Left renal cortex interstitium (tissue), 4 donors: ENCODE measurements around the gene FOXP1. TPM values are rescaled to one million over a fixed set of nuclear protein-coding genes. Genes with fewer than 3 reads are reported as not detected.

Experiments used
- DNase-seq, 4 donors: peaks; one replicate each; pipeline ENCODE4 v3.0.0-alpha.2; 2013; ENCODE audit warnings: low read depth in 4 of 4, low spot score in 2 of 4, missing footprints in 1 of 4
- polyA plus RNA-seq, 4 donors: library from polyadenylated mRNA; unstranded; fragments of 120-200 nt; gene quantifications; one replicate each; pipeline ENCODE4 v1.2.1, GENCODE V29; 2013; ENCODE audit not compliant: insufficient read length in 4 of 4

FOXP1 gene
- polyA plus RNA-seq, 4 donors, result 31.2 to 45.8 (median 38.9) TPM

DNA sequence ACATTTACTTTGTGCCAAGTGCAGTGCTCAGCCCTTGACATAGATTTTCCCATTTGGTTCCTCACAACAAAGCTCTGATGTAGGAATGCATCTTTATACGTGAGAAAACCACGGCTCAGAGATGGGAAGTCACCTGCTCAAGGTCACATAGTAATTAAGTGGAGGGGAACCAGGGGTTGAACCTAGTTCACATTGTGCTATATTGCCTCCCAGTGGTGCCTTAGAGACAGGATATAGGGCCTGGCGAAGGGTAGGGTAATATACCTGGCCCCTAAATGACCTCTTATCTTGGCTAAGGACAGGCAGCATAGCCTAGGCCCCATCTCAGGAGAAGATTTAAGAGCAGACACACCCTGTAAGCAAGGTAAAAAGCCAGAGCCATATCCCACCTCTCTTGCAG, 71.5 kb downstream of the FOXP1 start:
- DNase-seq, result no peak

DNA sequence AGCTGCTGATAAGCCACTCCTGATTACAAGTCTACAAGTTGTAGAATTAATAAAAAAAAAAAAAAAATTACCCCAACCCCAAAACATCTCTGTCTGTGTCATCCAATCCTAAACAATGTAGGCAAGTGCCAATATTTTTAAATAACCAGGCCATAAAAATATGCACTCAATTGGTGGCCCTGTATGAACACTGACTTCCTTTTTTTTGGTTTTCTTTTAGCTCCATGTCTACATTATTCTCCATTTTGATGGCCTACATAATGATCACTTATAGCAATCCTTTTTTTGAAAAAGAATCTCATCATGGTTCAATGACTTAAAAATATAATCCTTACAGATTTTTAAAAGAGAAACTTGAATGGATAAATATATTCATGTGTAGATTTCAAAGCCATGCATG, 72.1 kb downstream of the FOXP1 start:
- DNase-seq, result no peak

DNA sequence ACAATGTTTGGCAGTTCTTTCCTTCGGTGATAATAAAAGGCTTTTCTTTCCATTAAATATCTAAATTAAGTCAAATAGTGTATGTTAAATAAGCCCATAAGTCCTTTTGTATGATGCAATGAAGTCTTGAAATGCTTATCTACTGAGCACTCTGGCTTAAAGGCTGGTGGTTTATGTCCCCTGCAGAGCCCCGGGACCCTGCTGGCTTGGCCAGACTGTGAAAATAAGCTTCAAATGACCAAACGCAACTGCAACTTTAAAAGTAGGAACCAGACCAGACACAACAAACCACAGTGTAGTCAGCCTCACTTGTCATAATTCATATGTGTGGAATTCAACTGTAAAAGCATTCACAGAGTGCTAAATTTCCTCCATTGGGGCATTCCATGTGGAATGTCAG, 72.5 kb downstream of the FOXP1 start:
- DNase-seq, result no peak

DNA sequence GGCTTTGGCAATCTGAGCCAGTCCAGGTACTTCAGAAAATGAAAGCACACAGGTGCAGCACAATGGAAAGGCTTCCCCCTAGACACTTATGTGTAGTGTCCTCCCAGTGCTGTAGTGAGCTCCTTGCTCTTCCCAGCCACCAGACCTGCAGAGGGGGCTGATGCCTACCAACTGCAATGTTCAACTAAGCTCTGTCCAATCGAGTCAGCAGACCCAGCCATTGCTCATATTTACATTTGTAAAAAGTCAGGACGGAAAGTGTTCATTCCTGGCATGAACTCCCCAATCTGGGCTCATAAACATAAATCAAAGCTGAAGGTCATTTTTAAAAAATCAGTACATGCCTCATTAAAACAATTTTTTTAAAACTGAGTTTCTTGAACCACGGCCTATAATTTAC, 73.0 kb downstream of the FOXP1 start:
- no peak for DNase-seq

DNA sequence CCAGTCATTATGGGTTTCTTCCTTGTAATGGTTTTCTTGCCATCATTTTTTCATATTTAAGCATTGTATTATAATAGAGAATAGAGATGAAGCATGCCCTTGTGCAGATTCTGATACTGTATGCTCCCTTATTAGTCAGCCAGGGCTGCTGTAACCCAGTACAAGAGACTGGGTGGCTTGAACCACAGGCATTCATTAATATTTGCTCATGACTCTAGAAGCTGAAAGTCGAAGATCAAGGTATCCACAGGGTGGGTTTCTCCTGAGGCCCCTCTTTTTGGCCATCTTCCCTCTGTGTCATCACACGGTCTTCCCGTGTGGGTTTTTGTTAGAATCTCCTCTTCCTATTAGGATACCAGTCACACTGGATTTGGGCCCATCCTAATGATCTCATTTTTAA, 74.5 kb downstream of the FOXP1 start:
- DNase-seq, result no peak

GRCh38 chr3:71505767-71506350, 77.7 kb downstream of the FOXP1 start:
- DNase-seq, result no peak

- DNase-seq, result no peak
Observed at GRCh38 chr3:71504250-71505036, 79.1 kb downstream of the FOXP1 start.

DNA sequence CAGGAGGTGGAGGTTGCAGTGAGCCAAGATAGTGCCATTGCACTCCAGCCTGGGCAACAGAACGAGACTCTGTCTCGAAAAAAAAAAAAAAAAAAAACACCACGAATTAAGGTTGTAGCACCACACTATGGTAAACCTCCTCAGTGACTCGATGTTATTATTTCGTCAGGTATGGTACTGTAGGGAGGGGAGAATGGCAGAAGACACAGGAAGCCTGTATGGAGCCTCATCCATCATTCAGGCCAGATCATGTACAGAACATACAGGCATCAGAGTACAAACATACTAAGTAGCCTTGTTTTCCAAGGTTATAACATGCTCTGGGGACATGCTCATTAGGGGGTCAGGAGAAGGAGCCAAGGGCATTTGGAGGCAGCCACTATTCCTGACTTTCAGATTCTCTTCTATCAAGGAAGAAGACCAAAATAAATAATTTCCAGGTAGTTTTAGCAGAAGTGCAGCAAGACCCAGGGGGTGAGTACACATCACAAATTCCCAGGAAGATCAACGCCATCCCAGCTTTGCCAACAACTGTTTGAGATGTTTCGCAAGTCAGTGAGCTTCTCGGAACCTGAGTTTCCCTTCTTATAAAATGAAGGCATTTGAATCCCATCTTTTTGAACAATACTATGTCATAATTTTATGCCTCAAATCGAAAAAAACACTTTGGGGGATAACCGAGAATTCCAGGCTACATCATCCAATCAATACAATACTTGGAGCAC, 79.8 kb downstream of the FOXP1 start:
- DNase-seq, result no peak

GRCh38 chr3:71502066-71502625, 81.4 kb downstream of the FOXP1 start:
- DNase-seq, result no peak

DNA sequence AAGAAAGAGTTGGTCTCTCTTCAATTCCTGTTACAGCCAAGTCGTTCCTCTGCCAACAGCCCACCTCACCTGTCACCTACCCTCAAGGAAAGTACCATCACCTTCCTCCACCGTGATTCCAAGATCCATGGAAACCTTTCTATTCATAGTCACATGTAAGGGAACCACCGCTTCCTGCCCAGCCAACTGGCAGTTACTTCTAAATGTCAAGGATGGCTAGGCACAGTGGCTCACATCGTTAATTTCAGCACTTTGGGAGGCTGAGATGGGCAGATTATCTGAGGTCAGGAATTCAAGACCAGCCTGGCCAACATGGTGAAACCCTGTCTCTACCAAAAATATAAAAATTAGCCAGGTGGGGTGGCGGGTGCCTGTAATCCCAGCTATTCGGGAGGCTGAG, 82.8 kb downstream of the FOXP1 start:
- no peak for DNase-seq

GRCh38 chr3:71499227-71499876, 84.2 kb downstream of the FOXP1 start:
- no peak for DNase-seq

DNA sequence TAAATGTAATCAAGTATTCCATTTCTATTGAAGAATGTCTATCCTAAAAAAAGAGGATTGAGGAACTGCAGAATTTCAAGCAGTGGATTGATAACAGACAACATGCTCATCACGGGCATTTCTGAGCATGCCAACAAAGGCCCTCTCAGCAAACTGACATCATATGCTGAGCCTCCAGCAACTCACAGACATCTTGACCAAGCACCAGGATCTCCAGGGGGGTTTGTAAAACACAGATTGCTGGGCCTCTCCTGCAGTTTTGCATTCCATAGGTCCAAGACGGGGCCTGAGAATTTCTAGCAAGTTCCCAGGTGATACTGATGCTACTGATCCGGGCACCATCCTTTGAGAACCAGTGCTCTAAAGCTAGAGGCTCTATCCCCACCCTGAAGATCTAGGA, 85.0 kb downstream of the FOXP1 start:
- DNase-seq, result no peak

GRCh38 chr3:71497971-71498444, 85.5 kb downstream of the FOXP1 start:
- no peak for DNase-seq

GRCh38 chr3:71497367-71497897, 86.1 kb downstream of the FOXP1 start:
- no peak for DNase-seq

DNA sequence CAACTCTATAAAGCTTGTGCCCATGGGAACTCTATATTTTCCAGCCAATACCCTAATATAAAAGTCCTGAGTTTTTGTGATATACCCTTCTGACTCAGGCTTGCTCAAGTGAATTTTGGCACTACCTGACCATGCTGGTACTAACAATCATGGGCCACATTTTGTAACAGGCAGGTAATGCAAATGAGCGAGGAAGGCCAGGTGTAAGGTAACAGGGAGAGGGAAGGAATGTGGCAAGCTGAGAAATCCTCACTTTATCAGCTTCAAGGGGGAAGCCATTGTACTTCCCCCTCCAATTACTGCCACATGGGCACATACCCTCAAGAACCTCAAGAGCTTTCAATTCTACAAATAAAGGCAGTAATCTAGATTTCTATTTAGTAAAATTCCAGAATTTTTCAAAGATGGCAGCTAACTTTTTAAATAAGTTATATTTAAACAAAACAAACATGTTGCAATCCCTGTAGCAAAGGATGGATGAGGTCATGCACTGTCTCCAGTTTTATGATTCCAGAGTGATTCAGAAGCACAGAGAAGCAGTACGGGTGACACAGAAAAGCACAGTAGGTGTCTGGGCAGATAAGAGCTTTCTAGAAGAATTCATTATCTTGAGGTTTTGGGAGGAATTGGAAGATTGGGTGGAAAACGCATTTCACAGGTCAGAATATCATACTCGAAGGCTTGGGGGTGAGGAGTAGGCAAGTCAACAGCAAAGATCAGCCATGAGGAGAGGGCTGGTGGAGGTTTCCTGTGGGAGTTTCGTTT, 87.6 kb downstream of the FOXP1 start:
- DNase-seq, result no peak

- no peak for DNase-seq
Observed at GRCh38 chr3:71494212-71494611, 89.3 kb downstream of the FOXP1 start.

DNA sequence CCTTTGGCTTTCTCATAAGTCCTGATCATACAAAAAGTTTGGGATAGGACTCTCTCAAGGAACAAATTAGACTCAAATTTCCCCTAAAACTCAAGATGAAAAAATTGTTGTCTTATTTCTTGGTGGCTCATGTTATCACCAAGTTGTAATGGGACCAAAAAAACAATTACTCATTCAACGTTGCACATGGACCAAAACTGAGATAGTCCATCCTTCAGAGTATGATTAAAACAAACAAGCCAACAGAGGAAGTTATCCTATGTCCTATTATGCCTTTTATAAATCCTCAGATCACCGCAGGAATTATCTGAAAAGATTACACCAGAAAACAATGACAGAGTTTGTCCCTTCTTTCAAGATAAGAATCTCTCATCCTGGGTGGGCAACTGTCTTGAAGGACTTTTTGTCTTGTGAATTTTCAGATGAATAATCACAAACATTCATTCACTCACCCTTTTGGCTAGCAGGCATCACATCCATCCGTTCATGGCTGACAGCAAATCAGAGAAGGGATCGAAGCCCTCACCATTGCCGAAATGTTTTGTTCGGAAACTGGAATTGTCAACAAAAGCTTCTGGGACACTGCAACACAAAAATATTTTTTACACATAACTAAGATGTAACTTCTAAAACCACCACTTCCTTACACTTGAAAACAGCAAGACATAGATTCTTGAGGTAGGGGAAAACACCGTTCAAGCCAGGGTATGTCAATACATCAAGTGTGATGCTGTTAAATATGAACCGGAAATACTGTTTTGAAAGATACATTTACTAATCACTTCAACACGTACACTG, 90.4 kb downstream of the FOXP1 start:
- no peak for DNase-seq

DNA sequence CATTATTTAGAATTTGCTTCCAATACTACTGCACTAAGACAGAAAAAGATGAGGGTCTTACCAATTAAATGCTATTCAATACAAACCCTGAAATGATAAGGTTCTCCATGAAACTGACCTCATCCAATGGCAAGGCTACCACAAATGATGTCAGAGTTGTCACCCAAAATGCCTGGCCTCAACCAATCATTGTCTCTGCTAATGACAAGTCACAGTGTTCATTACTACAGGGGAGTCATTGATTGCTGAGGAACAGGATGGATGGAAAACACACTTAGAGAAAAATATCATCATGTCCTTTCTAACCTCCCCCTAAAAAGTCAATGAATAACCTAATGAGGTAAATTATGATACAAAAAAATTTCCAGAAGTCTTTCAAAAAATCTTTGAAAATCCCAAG, 91.0 kb downstream of the FOXP1 start:
- DNase-seq, result no peak

- no peak for DNase-seq
Observed at GRCh38 chr3:71491154-71491752, 92.3 kb downstream of the FOXP1 start.
